Activated CD4-positive, CD25-positive, alpha-beta regulatory T cell treated with anti-CD3 and anti-CD28 coated beads, Interleukin-2, amount 50 U/mL, for 24 hours (primary cell): ENCODE measurements around the gene COL5A1.
A peak's percentile ranks its signal among the peaks of the same experiment; 100 is the strongest.
"Not testable (repeated sequence)": the region's sequence is repeated elsewhere in the genome, so short reads cannot be mapped to it uniquely, and the experiment has no call there.

Experiments used
- ATAC-seq, 2 donors: fragments of 150-1000 bp; cut with Tn5 transposase; one replicate each; pipeline ENCODE4 v1.10.0; 2021; ENCODE audit warnings: mild to moderate bottlenecking in 1 of 2, moderate library complexity in 1 of 2

COL5A1 gene

DNA sequence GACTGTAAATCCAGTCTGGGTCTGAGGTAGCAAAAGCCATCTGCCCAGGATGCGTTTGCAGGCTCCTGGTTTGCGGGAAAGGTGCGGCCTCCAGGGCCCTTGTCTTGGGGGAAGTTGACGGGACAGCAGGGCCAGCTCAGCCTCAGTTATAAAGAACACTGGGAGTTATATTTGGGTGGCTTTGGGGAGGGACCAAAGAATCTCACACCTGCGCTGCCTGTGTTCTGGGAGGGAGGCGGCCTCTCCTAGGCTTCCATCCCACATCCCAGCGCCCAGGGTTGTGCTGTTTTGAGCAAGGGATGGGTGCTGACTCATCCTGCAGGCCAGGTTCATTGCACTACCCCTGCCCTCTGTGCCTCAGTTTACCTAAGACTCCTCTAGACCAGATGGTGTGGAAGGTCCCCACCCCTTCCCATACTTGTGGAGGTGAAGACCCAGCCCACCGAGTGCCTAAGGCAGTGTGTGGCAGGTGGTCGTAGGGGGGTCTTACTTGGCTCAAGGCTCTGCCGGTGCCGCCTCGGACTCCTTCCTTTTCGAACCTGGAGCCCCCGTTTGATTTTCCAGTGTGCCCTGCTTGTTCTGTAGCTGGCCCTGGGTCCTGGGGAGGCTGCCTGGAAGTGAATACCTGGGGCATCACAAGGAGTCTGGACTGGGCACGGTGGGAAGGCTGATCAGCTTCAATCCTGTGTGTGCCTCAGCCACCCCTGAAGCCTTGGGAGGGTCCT, 199.7 kb downstream of the COL5A1 start:
- no peak for ATAC-seq

DNA sequence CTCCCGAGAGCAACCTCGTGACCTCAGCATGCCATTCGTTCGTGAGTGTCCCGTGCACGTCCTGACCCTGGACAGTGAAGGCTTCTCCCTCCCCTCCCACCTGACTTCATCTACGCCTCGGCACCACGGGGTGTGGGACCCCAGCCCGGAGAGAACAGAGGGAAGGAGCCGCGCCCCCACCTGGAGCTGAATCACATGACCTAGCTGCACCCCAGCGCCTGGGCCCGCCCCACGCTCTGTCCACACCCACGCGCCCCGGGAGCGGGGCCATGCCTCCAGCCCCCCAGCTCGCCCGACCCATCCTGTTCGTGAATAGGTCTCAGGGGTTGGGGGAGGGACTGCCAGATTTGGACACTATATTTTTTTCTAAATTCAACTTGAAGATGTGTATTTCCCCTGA, 200.7 kb downstream of the COL5A1 start:
- ATAC-seq: no peak

DNA sequence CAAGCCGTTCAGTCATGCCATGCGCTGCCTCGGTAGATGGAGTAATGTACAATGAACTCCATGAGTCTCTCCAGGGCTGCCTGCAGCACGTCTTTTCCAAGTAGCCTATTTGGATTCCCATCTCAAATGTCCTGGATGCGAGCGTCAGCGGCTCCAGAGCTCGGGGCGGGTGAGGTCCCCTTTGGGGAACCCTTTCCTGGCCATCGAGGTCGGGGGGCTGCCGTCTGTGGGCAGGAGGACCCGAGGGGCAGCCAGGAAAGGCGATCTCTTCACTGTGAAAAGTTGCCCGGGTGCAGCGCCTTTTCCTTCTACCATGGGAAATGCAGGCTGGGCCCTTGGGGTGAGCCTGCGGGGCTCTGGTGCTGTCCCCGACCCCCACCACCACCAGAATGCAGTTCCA, 202.1 kb downstream of the COL5A1 start:
- ATAC-seq: no peak

DNA sequence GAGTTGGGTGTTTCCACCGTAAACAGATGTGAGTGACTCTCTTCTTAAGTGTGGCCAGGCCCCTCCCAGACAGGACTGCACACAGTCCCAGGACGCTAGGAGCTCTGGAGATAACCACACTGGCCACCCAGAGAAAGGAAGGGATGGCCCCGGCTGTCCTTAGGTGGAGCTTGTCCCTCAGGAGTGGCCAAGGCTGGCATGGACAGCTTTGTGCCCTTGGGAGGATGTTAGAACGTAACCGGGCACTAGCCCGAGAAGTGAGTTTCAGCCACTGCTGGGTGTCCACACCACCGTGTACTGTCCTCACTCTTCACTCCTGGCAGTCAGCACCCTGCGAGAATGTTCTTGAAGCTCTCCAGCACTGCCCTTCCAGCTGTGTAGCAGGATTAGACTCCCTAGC, 203.2 kb downstream of the COL5A1 start:
- no peak for ATAC-seq

DNA sequence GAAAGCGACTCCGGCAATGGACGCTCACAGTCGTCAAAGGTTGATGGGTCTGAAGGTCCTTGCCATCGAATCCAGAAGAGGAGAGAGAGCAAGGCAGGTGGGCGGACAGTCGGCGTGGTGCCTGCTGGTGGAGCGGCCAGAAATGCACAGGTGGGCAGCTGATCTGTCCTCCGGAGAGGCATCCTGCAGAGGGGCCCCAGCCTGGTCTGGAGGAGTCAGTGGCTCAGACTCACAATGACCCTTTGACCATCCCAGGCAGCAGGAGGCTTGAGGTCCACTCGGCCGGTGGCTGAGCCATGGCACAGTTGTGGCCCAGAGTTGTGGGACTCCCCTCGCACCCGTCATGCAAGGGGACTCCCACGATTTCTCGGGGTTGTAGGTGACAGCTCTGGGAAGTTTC, 204.6 kb downstream of the COL5A1 start:
- ATAC-seq: no peak

DNA sequence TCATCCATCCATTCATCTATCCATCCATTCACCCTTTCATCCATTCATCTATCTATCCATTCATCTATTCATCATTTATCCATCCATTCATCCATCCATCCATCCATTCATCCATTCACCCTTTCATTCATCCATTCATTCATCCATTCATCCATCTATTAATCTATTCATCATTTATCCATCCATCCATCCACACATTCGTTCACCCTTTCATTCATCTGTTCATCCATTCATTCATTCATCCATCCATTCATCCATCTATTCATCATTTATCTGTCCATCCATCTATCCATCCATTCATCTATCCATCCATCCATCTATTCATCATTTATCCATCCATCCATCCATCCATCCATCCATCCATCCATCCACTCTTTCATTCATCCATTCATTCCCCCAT, 205.1 kb downstream of the COL5A1 start:
- ATAC-seq: no peak

DNA sequence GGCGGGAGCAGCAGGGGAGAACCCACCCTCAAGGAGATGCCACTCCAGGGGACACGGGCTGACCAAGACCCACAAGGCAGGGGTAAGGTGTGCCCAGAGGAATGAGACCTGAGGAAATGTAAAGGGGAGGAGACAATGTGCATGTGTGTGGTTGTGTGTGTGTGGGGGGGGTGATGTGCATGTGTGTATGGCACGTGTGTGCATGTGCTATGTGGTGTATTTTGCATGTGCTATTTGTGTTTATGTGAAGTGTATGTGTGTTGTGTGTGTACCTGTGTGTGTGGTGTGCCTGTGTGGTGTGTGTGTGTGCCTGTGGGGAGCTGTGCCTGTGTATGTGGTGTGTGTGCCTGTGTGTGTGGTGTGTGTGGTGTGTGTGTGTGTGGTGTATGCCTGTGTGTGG, 205.5 kb downstream of the COL5A1 start:
- ATAC-seq: no peak

DNA sequence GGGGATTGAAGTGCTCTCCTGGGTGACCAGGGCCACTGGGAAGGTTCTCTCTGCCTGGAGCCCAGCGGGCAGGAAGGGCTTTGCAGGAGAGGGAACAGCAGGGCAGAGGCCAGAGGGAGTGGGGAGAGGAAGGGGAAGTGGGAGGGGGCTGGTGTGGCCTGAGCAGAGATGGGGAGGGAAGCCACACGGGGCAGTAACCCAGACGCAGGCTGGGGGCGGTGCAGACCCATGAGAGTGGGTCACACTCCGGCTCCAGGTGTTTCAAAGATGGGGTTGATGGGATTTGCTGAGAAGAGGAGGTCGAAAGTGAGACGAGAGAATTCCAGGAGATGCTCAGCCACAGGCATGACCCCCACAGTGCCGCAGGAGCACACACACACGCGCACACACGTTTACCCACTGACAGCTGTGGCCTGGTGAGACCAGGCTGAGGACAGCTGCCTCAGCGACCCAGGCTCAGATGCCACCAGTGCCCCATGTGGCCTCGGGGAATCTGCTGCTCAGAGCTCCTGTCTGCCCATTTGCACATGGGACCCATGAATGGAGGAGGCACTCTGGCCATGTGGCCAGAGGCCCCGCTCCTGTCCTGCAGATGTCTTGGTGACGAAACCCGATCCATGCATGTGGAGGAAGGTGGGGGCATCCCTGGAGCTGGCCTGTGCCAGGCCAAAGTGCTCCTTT, 206.3 kb downstream of the COL5A1 start:
- ATAC-seq: no peak

DNA sequence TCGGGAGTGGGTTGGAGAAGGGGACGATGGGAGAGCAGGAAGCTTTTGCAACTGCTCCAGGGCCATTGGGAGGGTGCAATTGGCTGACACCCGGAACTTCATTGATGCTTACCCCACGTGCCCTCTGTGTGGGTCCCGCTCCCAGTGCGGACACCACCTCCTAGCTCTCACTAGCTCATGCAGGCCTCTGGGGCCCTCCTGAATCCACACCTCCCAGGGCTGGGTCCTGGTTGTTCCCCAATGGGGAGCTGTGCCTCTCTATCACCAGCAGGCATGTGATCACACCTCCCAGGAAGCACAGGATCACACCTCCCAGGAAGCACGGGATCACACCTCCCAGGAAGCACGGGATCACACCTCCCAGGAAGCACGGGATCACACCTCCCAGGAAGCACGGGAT, 206.9 kb downstream of the COL5A1 start:
- no peak for ATAC-seq

DNA sequence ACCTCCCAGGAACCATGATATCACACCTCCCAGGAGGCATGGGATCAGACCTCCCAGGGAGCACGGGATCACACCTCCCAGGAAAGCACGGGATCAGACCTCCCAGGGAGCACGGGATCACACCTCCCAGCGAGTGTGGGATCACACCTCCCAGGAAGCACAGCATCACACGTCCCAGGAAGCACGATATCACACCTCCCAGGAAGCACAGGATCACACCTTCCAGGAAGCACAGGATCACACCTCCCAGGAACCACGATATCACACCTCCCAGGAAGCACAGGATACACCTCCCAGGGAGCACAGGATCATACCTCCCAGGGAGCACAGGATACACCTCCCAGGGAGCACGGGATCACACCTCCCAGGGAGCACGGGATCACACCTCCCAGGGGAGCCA, 209.0 kb downstream of the COL5A1 start:
- ATAC-seq: no peak

DNA sequence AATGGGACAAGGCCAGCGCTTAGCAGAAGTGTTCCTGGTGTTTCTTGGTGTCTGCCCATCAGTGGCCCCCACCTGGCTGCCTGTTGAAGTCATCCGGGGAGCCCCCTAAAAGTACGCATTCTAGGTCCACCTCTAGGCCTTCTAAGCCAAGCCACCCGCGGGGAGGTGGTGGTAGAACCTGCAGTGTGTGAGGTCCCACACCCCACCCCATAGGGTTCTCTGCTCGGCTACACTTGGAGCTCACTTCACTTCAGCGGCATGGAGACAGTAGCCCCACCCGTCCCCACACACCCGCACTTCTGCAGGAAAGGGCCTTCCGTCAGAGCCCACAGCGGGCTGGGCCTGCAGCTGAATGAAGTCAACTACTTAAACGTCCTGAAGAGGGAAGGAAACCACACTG, 209.4 kb downstream of the COL5A1 start:
- no peak for ATAC-seq

DNA sequence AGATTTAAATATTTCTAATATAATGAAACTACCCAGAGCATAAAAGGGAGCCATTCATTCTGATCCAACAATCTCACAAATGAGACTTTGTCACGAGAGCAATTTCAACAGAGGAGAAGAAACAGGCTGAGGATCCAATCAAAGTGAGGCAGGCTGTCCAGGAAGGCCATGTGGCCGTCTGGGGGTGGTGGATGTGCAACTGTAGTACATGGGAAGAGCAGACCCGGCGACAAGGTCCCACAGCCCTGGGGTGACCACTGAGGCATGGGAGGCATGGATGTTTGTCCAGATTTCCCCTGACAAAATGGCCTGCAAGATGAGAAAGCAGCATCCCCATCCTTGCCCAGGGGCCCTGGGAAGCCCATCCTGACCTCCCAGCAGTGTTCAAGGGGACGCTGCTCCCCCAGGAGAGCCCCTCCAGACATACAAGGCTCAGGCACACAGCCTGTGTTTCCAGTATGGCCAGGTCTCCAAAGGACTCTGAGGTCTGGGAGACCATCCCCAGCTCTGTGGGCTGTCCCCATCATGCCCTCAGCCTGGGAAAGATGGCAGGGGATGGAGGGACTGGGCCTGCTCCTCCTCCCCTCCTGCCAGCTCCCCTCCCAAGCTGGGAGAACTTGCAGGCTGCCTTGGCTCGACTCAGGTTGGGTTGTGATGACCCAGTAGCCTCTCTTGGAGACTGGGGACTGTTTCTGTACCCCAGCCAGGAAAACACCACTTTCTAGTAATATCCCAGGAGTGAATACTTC, 211.5 kb downstream of the COL5A1 start:
- ATAC-seq: no peak

DNA sequence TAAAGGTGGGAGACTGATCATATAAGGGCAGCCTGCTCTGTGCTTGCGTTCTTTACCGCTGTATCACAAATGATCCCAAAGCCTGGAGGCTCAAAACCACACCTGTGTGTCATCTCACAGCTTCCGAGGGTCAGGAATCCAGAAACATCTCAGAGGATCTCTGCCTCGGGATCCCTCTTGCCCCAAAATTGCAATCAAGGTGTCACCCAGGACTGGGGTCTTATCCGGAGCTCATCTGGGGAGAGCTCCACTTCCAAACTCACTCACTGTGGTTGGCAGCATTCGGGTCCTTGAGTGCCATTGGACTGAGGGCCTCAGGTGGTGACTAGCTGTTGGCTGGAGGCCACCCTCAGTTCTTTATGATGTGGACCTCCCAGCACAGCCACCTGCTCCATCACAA, 212.3 kb downstream of the COL5A1 start:
- ATAC-seq: no peak

DNA sequence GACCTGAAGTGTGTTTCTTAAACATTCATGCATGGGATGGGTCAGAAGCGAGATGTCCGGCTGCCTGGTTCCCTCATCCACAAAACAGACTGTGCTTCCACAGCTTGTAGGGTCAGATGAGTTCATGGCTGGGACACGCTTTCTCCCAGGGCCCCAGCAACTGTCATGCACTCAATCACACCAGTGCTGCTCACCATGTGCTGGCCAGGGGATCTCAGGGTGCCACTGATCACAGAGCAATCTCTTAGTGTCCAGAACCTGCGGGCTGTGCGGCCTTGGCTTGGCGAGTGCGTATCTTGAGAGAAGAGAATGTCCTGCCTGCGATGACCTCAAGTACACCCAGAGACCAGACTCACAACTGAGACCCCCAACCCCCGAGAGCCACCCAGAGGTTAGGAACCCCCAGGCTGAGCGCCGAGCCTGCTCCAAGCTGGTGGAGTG, 213.0 kb downstream of the COL5A1 start:
- ATAC-seq: no peak

DNA sequence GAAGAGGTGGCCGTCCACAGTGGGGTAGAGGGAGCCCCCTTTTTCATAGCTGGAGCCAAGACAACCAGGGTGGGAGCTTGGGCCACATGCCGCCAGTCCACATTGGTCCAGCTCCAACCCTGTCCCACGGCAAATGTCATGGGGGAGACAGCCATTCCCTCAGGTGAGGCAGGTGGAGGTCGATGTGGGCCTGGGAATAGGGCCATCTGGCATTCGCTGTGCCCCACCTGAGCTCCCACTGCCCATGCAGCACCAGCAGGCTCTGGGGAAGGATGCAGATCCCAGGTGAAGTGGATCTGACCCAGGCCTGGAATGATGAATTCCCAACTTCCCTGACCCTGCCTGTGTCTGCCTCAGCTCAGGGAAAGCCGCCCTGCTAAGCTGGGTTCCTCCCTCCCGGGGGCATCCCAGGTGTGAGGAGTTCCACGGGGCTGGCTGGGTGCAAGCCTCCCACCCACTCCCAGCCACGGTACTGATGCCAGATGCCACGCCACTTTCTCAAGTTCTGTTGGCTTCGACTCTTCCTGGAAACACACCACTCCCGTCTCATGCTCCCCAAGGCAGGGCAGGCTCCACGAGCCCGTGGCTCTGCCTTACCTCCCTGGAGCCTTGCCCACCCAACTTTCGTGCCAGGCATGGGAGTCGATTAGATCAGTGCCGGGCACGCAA, 213.8 kb downstream of the COL5A1 start:
- no peak for ATAC-seq

DNA sequence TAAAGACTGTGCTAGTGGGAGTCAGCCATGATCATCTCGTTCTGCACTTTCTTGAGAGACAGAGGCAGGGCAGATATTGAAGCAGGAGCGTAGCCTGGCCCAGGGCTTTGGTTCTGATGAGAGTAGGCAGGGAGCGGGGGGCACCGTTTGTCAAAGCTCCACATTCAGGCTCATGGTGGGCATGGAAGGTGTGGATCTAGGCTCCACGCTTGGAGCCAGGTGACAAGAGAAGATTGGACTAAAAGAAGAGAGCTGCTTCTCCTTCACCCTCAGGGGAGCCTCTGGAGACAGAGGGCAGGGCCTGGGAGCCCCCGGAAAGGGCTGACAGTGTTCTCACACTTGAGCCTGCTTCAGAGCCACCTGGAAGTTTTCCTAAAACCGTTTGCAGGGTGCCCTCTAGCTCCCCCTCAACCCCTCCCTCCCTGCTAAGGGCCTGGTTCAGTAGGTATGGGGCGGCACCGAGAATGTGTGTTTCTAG, 214.3 kb downstream of the COL5A1 start:
- no peak for ATAC-seq

DNA sequence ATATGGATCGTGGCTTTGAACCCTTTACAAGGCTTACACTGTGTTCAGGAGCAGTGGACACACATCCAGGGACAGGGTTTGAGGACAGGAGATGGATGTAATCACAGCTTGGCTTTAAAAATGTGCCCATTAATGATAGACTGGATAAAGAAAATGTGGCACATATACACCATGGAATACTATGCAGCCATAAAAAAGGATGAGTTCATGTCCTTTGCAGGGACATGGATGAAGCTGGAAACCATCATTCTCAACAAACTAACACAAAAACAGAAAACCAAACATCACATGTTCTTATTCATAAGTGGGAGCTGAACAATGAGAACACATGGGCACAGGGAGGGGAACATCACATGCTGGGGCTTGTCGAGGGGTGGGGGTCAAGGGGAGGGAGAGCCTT, 215.8 kb downstream of the COL5A1 start:
- not testable (repeated sequence) for ATAC-seq

DNA sequence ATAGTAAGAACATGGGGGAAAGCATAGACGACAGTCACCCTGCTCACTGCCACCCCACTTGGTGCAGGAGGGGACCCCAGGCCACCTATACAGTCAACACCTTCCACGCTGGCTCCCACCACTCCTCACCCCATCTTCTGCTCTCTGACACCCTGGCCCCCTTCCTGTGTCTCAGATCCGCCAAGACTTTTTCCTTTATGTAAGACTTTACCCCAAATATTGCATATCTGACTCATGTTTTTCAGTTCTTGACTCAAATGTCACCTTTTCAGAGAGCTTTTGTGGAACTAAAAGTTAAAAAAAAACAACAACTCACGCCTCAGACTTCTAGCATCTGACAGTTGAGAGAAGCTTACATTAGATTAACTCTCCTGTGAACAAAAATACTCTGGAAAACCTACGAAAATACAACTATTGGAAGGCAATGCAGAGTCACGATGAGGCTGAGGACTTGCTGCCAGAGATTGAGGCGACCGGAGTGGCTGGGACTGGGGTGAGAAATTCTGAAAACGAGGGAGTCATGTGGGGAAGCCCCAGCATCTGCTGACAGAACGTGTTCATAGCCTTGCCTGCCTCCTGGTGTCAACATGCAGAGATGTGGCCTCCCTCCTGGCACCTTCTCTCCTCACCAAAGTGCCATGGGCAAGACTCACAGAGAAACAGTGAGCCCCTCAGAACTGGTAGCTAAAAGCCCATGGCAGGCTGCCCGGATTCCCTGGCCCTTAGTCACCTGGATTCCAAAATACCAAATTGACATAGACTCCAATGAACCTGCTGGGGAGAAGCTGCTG, 216.6 kb downstream of the COL5A1 start:
- ATAC-seq: peak; percentile 86 to 90

DNA sequence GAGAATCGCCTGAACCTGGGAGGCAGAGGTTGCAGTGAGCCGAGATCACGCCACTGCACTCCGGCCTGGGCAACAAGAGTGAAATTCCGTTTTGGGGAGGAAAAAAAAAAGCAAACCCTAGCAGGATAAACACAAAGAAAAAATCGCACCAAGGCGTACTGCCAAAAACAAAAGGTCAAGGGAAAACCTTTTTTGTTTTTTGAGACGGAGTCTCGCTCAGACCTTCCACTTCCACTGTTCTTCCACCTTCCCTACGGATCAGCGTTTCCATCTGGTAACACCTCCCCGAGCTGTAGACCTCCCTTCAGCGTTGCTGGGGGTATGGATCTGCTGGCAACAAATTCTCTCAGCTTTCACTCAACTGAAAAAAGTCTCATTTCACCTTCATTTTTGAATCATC, 218.9 kb downstream of the COL5A1 start:
- no peak for ATAC-seq

DNA sequence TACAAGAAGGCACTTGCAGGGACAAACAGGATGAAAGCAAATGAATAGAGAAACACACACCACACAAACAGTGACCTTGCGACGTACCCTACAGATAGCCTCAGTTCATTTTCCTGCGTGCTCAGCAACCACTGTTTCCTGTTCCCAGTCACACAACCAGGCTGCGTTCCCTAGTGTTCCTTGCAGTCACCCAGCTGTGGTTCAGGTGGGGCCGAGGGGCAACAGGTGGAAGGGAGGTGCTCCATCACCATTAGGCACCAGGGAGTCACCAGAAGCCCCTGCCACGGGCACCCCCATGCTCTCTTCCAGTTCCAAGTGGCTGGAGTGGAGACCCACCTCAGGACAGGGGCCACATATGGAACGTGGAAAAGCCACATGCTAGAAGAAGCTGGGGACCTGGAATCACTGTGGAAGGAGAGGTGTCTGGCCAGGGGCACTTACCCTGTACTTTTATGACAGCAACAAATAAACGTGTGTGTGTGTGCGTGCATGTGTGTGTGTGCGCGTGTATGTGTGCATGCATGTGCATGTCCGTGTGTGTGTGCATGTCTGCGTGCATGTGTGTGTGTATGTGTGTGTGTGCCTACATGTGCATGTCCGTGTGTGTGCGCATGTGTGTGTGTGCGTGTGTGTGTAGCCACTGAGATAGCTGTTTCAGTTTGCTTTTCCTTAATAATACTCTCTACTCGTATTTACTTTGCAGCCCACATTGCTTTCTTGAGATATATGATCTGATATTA, 220.2 kb downstream of the COL5A1 start:
- no peak for ATAC-seq

DNA sequence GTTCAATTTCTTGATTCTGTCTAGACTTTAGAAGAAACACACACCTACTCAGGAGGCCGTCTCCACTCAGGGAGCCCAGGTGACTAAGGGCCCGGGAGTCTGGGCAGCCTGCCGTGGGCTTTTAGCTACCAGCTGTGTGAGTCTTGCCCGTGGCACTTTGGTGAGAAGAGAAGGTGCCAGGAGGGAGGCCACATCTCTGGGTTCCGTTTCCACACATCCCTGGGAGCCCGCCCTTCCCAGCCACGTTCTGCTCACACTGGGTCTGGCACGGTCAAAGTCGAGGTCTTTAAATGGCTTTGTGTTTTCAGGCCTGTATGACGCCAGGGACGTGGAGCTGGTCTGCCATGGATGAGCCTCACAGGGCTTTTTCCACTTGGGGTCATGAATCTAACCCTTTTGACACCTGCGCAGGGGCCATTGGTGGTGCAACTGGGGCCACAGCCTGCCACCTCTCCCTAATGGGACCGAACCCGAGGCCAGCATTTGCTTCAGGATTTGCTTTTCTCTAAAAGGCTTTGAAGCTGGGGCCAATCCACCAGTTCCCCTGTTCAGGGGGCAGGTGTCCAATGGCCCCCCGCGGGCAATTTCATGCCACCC, 221.8 kb downstream of the COL5A1 start:
- ATAC-seq: no peak
